Endothelial cell of umbilical vein (primary cell): ENCODE results near the gene FRA10AC1. TPM values are rescaled to one million over a fixed set of nuclear protein-coding genes. Genes with fewer than 3 reads are reported as not detected.

Source experiments
- BruUV-seq: library from RNA; stranded (reverse); fragments of 400-500 nt; replicated peaks from 2 replicates; lab custom pipeline; 2021; lab: Mats Ljungman, UMichigan
- CTCF ChIA-PET: fragments of 300-600, 350-600 bp; sonication (Branson Sonifier 250); formaldehyde crosslinking; loops from one replicate; lab custom pipeline; 2021; ENCODE audit warnings: antibody characterized with exemption, inconsistent platforms; lab: Charles Lee
- POLR2A ChIA-PET: fragments of 300-600, 350-600 bp; sonication (Branson Sonifier 250); formaldehyde crosslinking; loops from one replicate; lab custom pipeline; 2021; ENCODE audit warnings: antibody characterized with exemption, inconsistent platforms; lab: Charles Lee
- DNase-seq: peaks from one replicate; pipeline ENCODE4 v3.0.0-alpha.2; 2011; ENCODE audit warnings: low read depth, low spot score
- FAIRE-seq: peaks from 2 replicates; lab custom pipeline; 2011; peaks lifted over from hg19 to GRCh38; lab: Jason Lieb, UNC
- H2AFZ ChIP-seq: 2 replicates; pipeline ENCODE4 v1.6.0; 2012; ENCODE audit warnings: low read depth, low read length, control low read depth, inconsistent platforms
- H3K27ac ChIP-seq: 2 replicates; pipeline ENCODE4 v1.5.1; 2011; ENCODE audit warnings: low read depth, mild to moderate bottlenecking, control low read depth, low read length, moderate library complexity; ENCODE audit not compliant: insufficient read depth
- H3K27me3 ChIP-seq, 2 experiments: 2 replicates each; pipeline versions ENCODE4 v1.6.0 to v1.6.1; 2011; ENCODE audit warnings: low read length in 2 of 2, mixed read lengths in 1 of 2; ENCODE audit not compliant: control insufficient read depth in 2 of 2, insufficient read depth in 2 of 2
- H3K36me3 ChIP-seq, 2 experiments: 2 replicates in 1 of 2; 3 replicates in 1 of 2; pipeline ENCODE4 v1.5.1; 2011; ENCODE audit warnings: low read length in 2 of 2, mild to moderate bottlenecking in 1 of 2, moderate library complexity in 1 of 2; ENCODE audit not compliant: control insufficient read depth in 2 of 2, insufficient read depth in 2 of 2; ENCODE audit errors: extremely low read depth in 1 of 2
- H3K4me1 ChIP-seq: 3 replicates; pipeline ENCODE4 v1.5.1; 2011; ENCODE audit warnings: mild to moderate bottlenecking, low read length; ENCODE audit not compliant: control insufficient read depth, insufficient read depth; ENCODE audit errors: extremely low read depth
- H3K4me2 ChIP-seq: 2 replicates; pipeline ENCODE4 v1.6.1; 2011; ENCODE audit warnings: low read length, control low read depth, mixed read lengths; ENCODE audit not compliant: insufficient read depth
- H3K4me3 ChIP-seq, 3 experiments: fragments of 200-600 bp in 1 of 3; sonication (generic), shearing (Covaris generic) in 1 of 3; replicated peaks in 1 of 3; 2 replicates each; pipeline ENCODE4 v1.5.1; 2011 to 2016; ENCODE audit warnings: control low read depth in 3 of 3, low read length in 3 of 3, mild to moderate bottlenecking in 2 of 3, inconsistent platforms in 1 of 3, low read depth in 1 of 3, moderate library complexity in 1 of 3; ENCODE audit not compliant: insufficient read depth in 1 of 3
- H3K79me2 ChIP-seq: 2 replicates; pipeline ENCODE4 v1.6.0; 2012; ENCODE audit warnings: low read length, inconsistent platforms; ENCODE audit not compliant: control insufficient read depth, insufficient read depth
- H3K9ac ChIP-seq: replicated peaks from 2 replicates; pipeline ENCODE3; 2011; ENCODE audit warnings: low read length, control low read depth; ENCODE audit not compliant: insufficient read depth; ENCODE audit errors: extremely low read depth
- H3K9me1 ChIP-seq: replicated peaks from 3 replicates; pipeline ENCODE4 v1.6.0; 2011; ENCODE audit warnings: mild to moderate bottlenecking, low read length; ENCODE audit not compliant: control insufficient read depth, insufficient read depth; ENCODE audit errors: extremely low read depth
- H3K9me3 ChIP-seq: replicated peaks from 2 replicates; pipeline ENCODE4 v1.5.1; 2012; ENCODE audit warnings: low read length, inconsistent platforms; ENCODE audit not compliant: control insufficient read depth, insufficient read depth
- H4K20me1 ChIP-seq: replicated peaks from 2 replicates; pipeline ENCODE3; 2011; ENCODE audit warnings: mild to moderate bottlenecking, low read length; ENCODE audit not compliant: control insufficient read depth, insufficient read depth; ENCODE audit errors: extremely low read depth
- EZH2 ChIP-seq: IDR thresholded peaks from 2 replicates; pipeline ENCODE4 v1.6.1; 2012; ENCODE audit warnings: borderline replicate concordance, low read depth, mild to moderate bottlenecking, moderate library complexity, low read length, inconsistent platforms; ENCODE audit not compliant: severe bottlenecking
- FOS ChIP-seq: IDR thresholded peaks from 2 replicates; pipeline ENCODE4 v1.6.1; 2011; ENCODE audit warnings: mild to moderate bottlenecking, low read length, moderate library complexity, borderline replicate concordance; ENCODE audit not compliant: insufficient read depth
- GATA2 ChIP-seq: IDR thresholded peaks from 2 replicates; pipeline ENCODE4 v1.7.0; 2011; ENCODE audit warnings: low read depth, mild to moderate bottlenecking, moderate library complexity, mixed read lengths, low read length; ENCODE audit not compliant: insufficient read length, insufficient read depth
- JUN ChIP-seq: IDR thresholded peaks from 2 replicates; pipeline ENCODE4 v1.6.1; 2011; ENCODE audit warnings: borderline replicate concordance, low read depth; ENCODE audit not compliant: insufficient read length, insufficient read depth
- MYC ChIP-seq: IDR thresholded peaks from one replicate; pipeline ENCODE4 v1.6.1; 2011; ENCODE audit warnings: mild to moderate bottlenecking, low read depth, low read length
- POLR2A ChIP-seq: IDR thresholded peaks from 2 replicates; pipeline ENCODE4 v1.6.1; 2012; ENCODE audit warnings: low read depth, mild to moderate bottlenecking, control low read depth, low read length
- POLR2AphosphoS5 ChIP-seq: IDR thresholded peaks from 2 replicates; pipeline ENCODE4 v1.6.1; 2012; ENCODE audit warnings: low read depth, mild to moderate bottlenecking, control low read depth, low read length, moderate library complexity; ENCODE audit not compliant: insufficient read depth
- dilution Hi-C: fragments of 300-500 bp; cut with MboI; formaldehyde crosslinking; loops from one replicate; pipeline ENCODE4 v1.15.0; 2019; ENCODE audit warnings: low sequenced_read_pairs; ENCODE audit not compliant: extremely low pct_ligation_motif_present
- intact Hi-C: fragments of 100-400 bp; cut with micrococcal nuclease; formaldehyde crosslinking; loops from one replicate; pipeline ENCODE4 v1.10.0; 2022
- polyA plus RNA-seq, 4 experiments: library from polyadenylated mRNA; depleted of rRNA in 3 of 4; stranded (reverse) in 3 of 4; unstranded in 1 of 4; fragments of >200 nt; gene quantifications; 2 replicates each; pipeline versions ENCODE4 v1.2.1 to v1.2.3, GENCODE V29; 2011 to 2012; ENCODE audit warnings: missing spikeins in 1 of 4
- total RNA-seq: library from RNA; stranded (reverse); gene quantifications from 2 replicates; pipeline ENCODE4 v1.2.3, GENCODE V29; 2021
- TF ChIP-seq, protein P1 (sequence below), 2 donors: IDR thresholded peaks; 1 replicate in 1 of 2; 2 replicates in 1 of 2; pipeline ENCODE4 v1.5.1; 2011; ENCODE audit warnings: low read length in 2 of 2, mild to moderate bottlenecking in 2 of 2, moderate library complexity in 2 of 2, control low read depth in 1 of 2, inconsistent platforms in 1 of 2, low read depth in 1 of 2; ENCODE audit not compliant: insufficient read depth in 1 of 2; ENCODE audit errors: extremely low read depth in 1 of 2
- TF ChIP-seq, protein P2 (sequence below): IDR thresholded peaks from 2 replicates; pipeline ENCODE4 v1.6.1; 2011; ENCODE audit not compliant: insufficient read depth, insufficient read length

The FRA10AC1 gene
- total and polyA plus RNA-seq, 2 donors (not counting 3 experiments of a cell fraction or from before 2014, with no cell fraction given), result 4.0 to 24.4 TPM

DNA sequence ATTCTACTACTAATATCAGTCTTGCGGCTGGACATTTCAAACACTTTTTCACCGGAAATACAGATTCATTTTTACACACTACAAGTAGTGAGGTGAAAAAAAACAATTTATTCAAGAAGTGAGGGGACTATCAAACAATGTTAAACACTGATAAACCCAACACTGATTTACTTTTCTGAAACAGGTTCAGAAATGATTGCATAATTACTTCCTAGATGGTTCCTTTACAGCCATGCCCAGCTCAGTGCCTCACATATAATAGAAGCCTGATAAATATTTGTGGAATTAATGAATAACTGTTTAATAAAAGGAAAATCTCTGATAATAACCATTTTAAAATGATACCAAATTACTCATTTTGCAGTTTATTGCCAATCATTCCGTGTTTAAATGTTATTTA lies 34.6 kb downstream of the FRA10AC1 start:
- no peaks in the 10 kb centered on the region for H3K79me2 ChIP-seq
- no peak overlapping the region for H3K4me2 ChIP-seq
- peaks cover 1 to 13% of the 10 kb centered on the region in 2 experiments for H3K36me3 ChIP-seq
- H3K9me1 ChIP-seq, result no peaks in the 10 kb centered on the region
- ChIA-PET POLR2A (no interaction called here), CTCF (no interaction called here)
- no peak overlapping the region for H3K4me3 ChIP-seq
- intact Hi-C loops, result no loop called here
- dilution Hi-C loops, result no loop called here
- no peaks in the 10 kb centered on the region for H3K9me3 ChIP-seq
- H4K20me1 ChIP-seq, result no peaks in the 10 kb centered on the region
- DNase-seq (no peak), FAIRE-seq (no peak)
- no TSS peak for BruUV-seq
- TF ChIP-seq FOS, result no peak
- TF ChIP-seq POLR2A, result no peak
- no peak overlapping the region for H2AFZ ChIP-seq
- H3K27ac ChIP-seq, result no peak overlapping the region
- H3K4me1 ChIP-seq, result no peaks in the 10 kb centered on the region
- H3K9ac ChIP-seq, result no peak overlapping the region
- H3K27me3 ChIP-seq, result no peaks in the 10 kb centered on the region

DNA sequence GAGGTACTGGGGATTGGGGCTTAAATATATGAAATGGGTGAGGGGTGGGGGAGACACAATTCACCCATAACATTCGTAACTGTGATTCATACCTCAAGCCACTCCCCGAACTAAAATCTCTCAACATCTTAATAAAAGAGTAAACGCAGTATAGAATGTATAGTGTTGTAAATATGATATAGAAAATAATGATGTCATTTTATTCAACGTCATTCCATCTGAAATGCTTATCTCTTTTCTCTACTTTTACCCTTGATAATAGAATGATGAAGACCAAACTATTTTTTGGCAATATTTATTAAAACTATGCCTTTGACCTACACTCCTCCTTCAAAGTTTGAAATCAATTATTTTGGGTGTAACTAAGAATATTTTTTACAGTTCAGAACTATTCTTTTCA lies 36.4 kb downstream of the FRA10AC1 start:
- intact Hi-C loops (no loop called here), dilution Hi-C loops (no loop called here)
- TF ChIP-seq GATA2 (no peak), EZH2 (no peak), MYC (no peak), POLR2AphosphoS5 (no peak), JUN (no peak), POLR2A (no peak), FOS (no peak)
- TF ChIP-seq, protein P1, sequence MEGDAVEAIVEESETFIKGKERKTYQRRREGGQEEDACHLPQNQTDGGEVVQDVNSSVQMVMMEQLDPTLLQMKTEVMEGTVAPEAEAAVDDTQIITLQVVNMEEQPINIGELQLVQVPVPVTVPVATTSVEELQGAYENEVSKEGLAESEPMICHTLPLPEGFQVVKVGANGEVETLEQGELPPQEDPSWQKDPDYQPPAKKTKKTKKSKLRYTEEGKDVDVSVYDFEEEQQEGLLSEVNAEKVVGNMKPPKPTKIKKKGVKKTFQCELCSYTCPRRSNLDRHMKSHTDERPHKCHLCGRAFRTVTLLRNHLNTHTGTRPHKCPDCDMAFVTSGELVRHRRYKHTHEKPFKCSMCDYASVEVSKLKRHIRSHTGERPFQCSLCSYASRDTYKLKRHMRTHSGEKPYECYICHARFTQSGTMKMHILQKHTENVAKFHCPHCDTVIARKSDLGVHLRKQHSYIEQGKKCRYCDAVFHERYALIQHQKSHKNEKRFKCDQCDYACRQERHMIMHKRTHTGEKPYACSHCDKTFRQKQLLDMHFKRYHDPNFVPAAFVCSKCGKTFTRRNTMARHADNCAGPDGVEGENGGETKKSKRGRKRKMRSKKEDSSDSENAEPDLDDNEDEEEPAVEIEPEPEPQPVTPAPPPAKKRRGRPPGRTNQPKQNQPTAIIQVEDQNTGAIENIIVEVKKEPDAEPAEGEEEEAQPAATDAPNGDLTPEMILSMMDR (IDR thresholded peaks at IDR 0.05; ENCODE audit: extremely low read depth in 1 of 2, insufficient read depth in 1 of 2, low read depth in 1 of 2, low read length in 2 of 2), result no peak
- TF ChIP-seq, protein P2, sequence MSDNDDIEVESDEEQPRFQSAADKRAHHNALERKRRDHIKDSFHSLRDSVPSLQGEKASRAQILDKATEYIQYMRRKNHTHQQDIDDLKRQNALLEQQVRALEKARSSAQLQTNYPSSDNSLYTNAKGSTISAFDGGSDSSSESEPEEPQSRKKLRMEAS, result no peak
- H3K27ac ChIP-seq, result no peak overlapping the region
- H3K4me2 ChIP-seq, result no peak overlapping the region
- H3K4me3 ChIP-seq, result no peak overlapping the region
- H3K9ac ChIP-seq, result no peak overlapping the region
- no peaks in the 10 kb centered on the region for H3K27me3 ChIP-seq
- CTCF ChIA-PET, result interaction anchor here (1.1 kb wide), 1 partner anchor 111 kb away, joined by 3 read pairs; no protein-coding TSS in a partner anchor
- BruUV-seq, result no TSS peak
- H3K9me3 ChIP-seq, result no peaks in the 10 kb centered on the region
- FAIRE-seq, result no peak
- H2AFZ ChIP-seq, result no peak overlapping the region
- H3K36me3 ChIP-seq, result peaks cover 1 to 13% of the 10 kb centered on the region in 2 experiments
- H4K20me1 ChIP-seq, result no peaks in the 10 kb centered on the region
- POLR2A ChIA-PET, result no interaction called here
- no peak for DNase-seq
- H3K9me1 ChIP-seq, result no peaks in the 10 kb centered on the region
- H3K4me1 ChIP-seq, result no peaks in the 10 kb centered on the region
- H3K79me2 ChIP-seq, result no peaks in the 10 kb centered on the region
